B cell (primary cell): ENCODE data around the gene RNF227. TPM values are rescaled to one million over a fixed set of nuclear protein-coding genes. Genes with fewer than 3 reads are reported as not detected.

Experiments used
- ATAC-seq: fragments of 200-7000 bp; cut with Tn5 transposase; one replicate; pipeline ENCODE4 v1.10.0; 2021; ENCODE audit warnings: low read depth, mild to moderate bottlenecking, moderate number of reproducible peaks, moderate library complexity
- CTCF ChIA-PET: fragments of 350-600 bp; sonication (Branson Sonifier 250); formaldehyde crosslinking; loops from one replicate; lab custom pipeline; 2021; ENCODE audit warnings: antibody characterized with exemption, inconsistent platforms; lab: Charles Lee
- POLR2A ChIA-PET: fragments of 350-600 bp; sonication (Branson Sonifier 250); formaldehyde crosslinking; loops from one replicate; lab custom pipeline; 2021; ENCODE audit warnings: antibody characterized with exemption; lab: Charles Lee
- DNase-seq: peaks from one replicate; pipeline ENCODE4 v3.0.0; 2013
- H2AFZ ChIP-seq: 2 replicates; pipeline ENCODE4 v1.6.1; 2012; ENCODE audit warnings: mild to moderate bottlenecking, low read depth, low read length; ENCODE audit not compliant: insufficient read depth, poor library complexity, severe bottlenecking
- H3K27ac ChIP-seq, 2 donors: 1 replicate in 1 of 2; 2 replicates in 1 of 2; pipeline ENCODE4 v1.5.1; 2012 to 2013; ENCODE audit warnings: low read length in 2 of 2, mild to moderate bottlenecking in 2 of 2, moderate library complexity in 1 of 2
- H3K27me3 ChIP-seq, 4 experiments: fragments of 200-600 bp in 1 of 4; sonication (generic) in 1 of 4; replicated peaks in 1 of 4; 1 replicate in 2 of 4; 2 replicates in 2 of 4; pipeline versions ENCODE4 v1.6.1 to v1.7.0; 2013 to 2016; ENCODE audit warnings: low read length in 3 of 4, mild to moderate bottlenecking in 2 of 4, mixed read lengths in 1 of 4, moderate library complexity in 1 of 4; ENCODE audit not compliant: insufficient read depth in 4 of 4, control insufficient read depth in 3 of 4; ENCODE audit errors: control extremely low read depth in 1 of 4
- H3K36me3 ChIP-seq, 2 experiments: replicated peaks in 1 of 2; 1 replicate in 1 of 2; 2 replicates in 1 of 2; pipeline versions ENCODE4 v1.6.1 to v1.7.1; 2013; ENCODE audit warnings: low read length in 1 of 2; ENCODE audit not compliant: insufficient read depth in 2 of 2, control insufficient read depth in 1 of 2; ENCODE audit errors: control extremely low read depth in 1 of 2, extremely low read depth in 1 of 2
- H3K4me1 ChIP-seq, 2 donors: fragments of 200-600 bp in 1 of 2; sonication (generic) in 1 of 2; 1 replicate in 1 of 2; 2 replicates in 1 of 2; pipeline versions ENCODE4 v1.5.1 to v1.6.1; 2013 to 2017; ENCODE audit warnings: low read length in 2 of 2; ENCODE audit not compliant: control insufficient read depth in 2 of 2, insufficient read depth in 2 of 2
- H3K4me2 ChIP-seq: replicated peaks from 2 replicates; pipeline ENCODE3; 2012; ENCODE audit warnings: mild to moderate bottlenecking, low read depth, low read length; ENCODE audit not compliant: poor library complexity, severe bottlenecking
- H3K4me3 ChIP-seq, 5 experiments: fragments of 200-600 bp in 1 of 5; sonication (generic) in 1 of 5; 1 replicate in 3 of 5; 2 replicates in 2 of 5; pipeline versions ENCODE4 v1.5.1 to v1.7.0; 2011 to 2016; ENCODE audit warnings: low read length in 4 of 5, mild to moderate bottlenecking in 4 of 5, low read depth in 2 of 5, control low read depth in 1 of 5, moderate library complexity in 1 of 5; ENCODE audit not compliant: insufficient read depth in 1 of 5; ENCODE audit errors: control extremely low read depth in 1 of 5, extremely low read depth in 1 of 5
- H3K79me2 ChIP-seq: fragments of 200-600 bp; sonication (generic); one replicate; pipeline ENCODE4 v1.6.0; 2016; ENCODE audit warnings: low read length; ENCODE audit not compliant: control insufficient read depth, insufficient read depth
- H3K9ac ChIP-seq: fragments of 200-600 bp; sonication (generic); 2 replicates; pipeline ENCODE4 v1.6.1; 2017; ENCODE audit warnings: mild to moderate bottlenecking, low read length, moderate library complexity
- H3K9me3 ChIP-seq, 3 donors: one replicate each; pipeline versions ENCODE4 v1.6.1 to v1.7.1; 2013; ENCODE audit warnings: low read length in 2 of 3; ENCODE audit not compliant: control insufficient read depth in 2 of 3, insufficient read depth in 1 of 3; ENCODE audit errors: control extremely low read depth in 1 of 3
- H4K20me1 ChIP-seq: 2 replicates; pipeline ENCODE4 v1.6.0; 2012; ENCODE audit warnings: mild to moderate bottlenecking, low read length; ENCODE audit not compliant: insufficient read depth, control insufficient read depth, poor library complexity, severe bottlenecking
- H3K27ac Mint-ChIP-seq: one replicate; pipeline ENCODE4 v1.8.0; 2021; ENCODE audit warnings: mixed read lengths
- H3K27me3 Mint-ChIP-seq: one replicate; pipeline ENCODE4 v1.8.0; 2021; ENCODE audit warnings: mixed read lengths
- H3K4me1 Mint-ChIP-seq: one replicate; pipeline ENCODE4 v1.8.0; 2021; ENCODE audit warnings: mixed read lengths
- H3K4me3 Mint-ChIP-seq: one replicate; pipeline ENCODE4 v1.8.0; 2021; ENCODE audit warnings: mixed read lengths
- H3K9me3 Mint-ChIP-seq: one replicate; pipeline ENCODE4 v1.8.0; 2022; ENCODE audit warnings: mixed read lengths; ENCODE audit not compliant: insufficient read depth
- CTCF ChIP-seq: fragments of 200-600 bp; IDR thresholded peaks from one replicate; pipeline ENCODE4 v1.8.0; 2022; ENCODE audit warnings: antibody characterized with exemption, mild to moderate bottlenecking
- EZH2 ChIP-seq: IDR thresholded peaks from 2 replicates; pipeline ENCODE4 v1.6.1; 2012; ENCODE audit warnings: borderline replicate concordance, low read depth, mild to moderate bottlenecking, moderate library complexity, low read length; ENCODE audit not compliant: insufficient read depth, poor library complexity, severe bottlenecking
- WGBS: methylation state at CpG from one replicate; pipeline ENCODE4 v1.1.5; 2013; ENCODE audit warnings: missing lambda C conversion rate; ENCODE audit not compliant: insufficient coverage; 5-methylcytosine and 5-hydroxymethylcytosine counted together
- intact Hi-C: fragments of 100-400 bp; cut with micrococcal nuclease; formaldehyde crosslinking; loops from one replicate; pipeline ENCODE4 v1.10.0; 2022
- polyA plus RNA-seq: library from polyadenylated mRNA; depleted of rRNA; stranded (reverse); fragments of >200 nt; gene quantifications from 2 replicates; pipeline ENCODE4 v1.2.3, GENCODE V29; 2012
- total RNA-seq, 2 donors: library from RNA; stranded (reverse); fragments of 120-200 nt in 1 of 2; gene quantifications; 1 replicate in 1 of 2; 2 replicates in 1 of 2; pipeline versions ENCODE4 v1.2.3 to v1.2.4, GENCODE V29; 2013 to 2022

The RNF227 gene
- total and polyA plus RNA-seq, 2 donors (not counting 1 experiment from before 2014, with no cell fraction given): 3.8 to 11.8 TPM

DNA sequence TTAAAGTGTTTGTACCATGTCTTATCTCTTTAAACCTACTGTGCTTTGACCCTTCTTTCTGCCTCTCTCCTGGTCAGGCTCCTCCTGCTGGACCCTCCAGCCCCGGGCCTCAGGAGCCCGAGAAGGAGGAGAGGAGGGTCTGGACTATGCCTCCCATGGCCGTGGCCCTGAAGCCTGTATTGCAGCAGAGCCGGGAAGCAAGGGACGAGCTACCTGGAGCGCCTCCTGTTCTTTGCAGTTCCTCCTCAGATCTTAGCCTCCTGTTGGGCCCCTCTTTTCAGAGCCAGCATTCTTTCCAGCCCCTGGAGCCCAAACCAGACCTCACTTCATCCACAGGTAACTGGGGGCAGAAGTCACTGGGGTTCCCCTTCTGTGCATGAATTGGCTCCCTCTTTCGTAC is 29.6 kb upstream of the RNF227 start:
- ATAC-seq (no peak), DNase-seq (no peak)
- Histone ChIP-seq H3K4me2 (peak overlapping the region; percentile 37), H4K20me1 (no peaks in the 10 kb centered on the region), H3K27me3 (no peaks in the 10 kb centered on the region), H3K79me2 (no peaks in the 10 kb centered on the region), H3K4me1 (peaks cover 0 to 11% of the 10 kb centered on the region in 2 donors), H3K4me3 (no peak overlapping the region), H3K9ac (no peak overlapping the region), H2AFZ (no peak overlapping the region), H3K36me3 (peaks cover 13 to 54% of the 10 kb centered on the region in 2 experiments), H3K27ac (peak overlapping the region in 1 of 2 donors; percentile 30), H3K9me3 (no peaks in the 10 kb centered on the region)
- POLR2A ChIA-PET: no interaction called here
- Mint-ChIP-seq H3K4me1 (peaks cover 2% of the 10 kb centered on the region), H3K27me3 (no peaks in the 10 kb centered on the region), H3K9me3 (no peaks in the 10 kb centered on the region), H3K4me3 (no peak overlapping the region), H3K27ac (no peak overlapping the region)
- intact Hi-C loops: no loop called here
- CTCF ChIA-PET: interaction anchor here (1.3 kb wide), 1 partner anchor 115 kb away, joined by 4 read pairs; no protein-coding TSS in a partner anchor
- TF ChIP-seq EZH2 (no peak), CTCF (no peak)
- WGBS: 100% methylated on average over 6 of the region's 7 CpGs

- TF ChIP-seq CTCF (no peak), EZH2 (no peak)
- intact Hi-C loops: no loop called here
- CTCF ChIA-PET: interaction anchor here (0.9 to 2.1 kb wide), 6 partner anchors 13 to 116 kb away, joined by 3 to 8 read pairs (median 4); partner anchors contain the start of genes CNTROB and TRAPPC1
- Mint-ChIP-seq H3K9me3 (no peaks in the 10 kb centered on the region), H3K27me3 (no peaks in the 10 kb centered on the region), H3K27ac (no peak overlapping the region), H3K4me1 (no peaks in the 10 kb centered on the region), H3K4me3 (no peak overlapping the region)
- Histone ChIP-seq H3K9me3 (no peaks in the 10 kb centered on the region), H4K20me1 (no peaks in the 10 kb centered on the region), H3K27me3 (no peaks in the 10 kb centered on the region), H3K9ac (no peak overlapping the region), H3K4me1 (peaks cover 0 to 11% of the 10 kb centered on the region in 2 donors), H2AFZ (no peak overlapping the region), H3K4me2 (no peak overlapping the region), H3K4me3 (no peak overlapping the region), H3K36me3 (peaks cover 15 to 61% of the 10 kb centered on the region in 2 experiments), H3K79me2 (no peaks in the 10 kb centered on the region), H3K27ac (no peak overlapping the region)
- WGBS: 98% methylated on average over 5 of the region's 9 CpGs
- ATAC-seq (no peak), DNase-seq (no peak)
- POLR2A ChIA-PET: no interaction called here
Measured at GRCh38 chr17:7944326-7944725, 28.2 kb upstream of the RNF227 start.
